Measurements from ENCODE around the gene NDUFS7. TPM values are rescaled to one million over a fixed set of nuclear protein-coding genes. Genes with fewer than 3 reads are reported as not detected.

NDUFS7 gene
- total and polyA plus RNA-seq, 4 experiments from 2014 or later: 68.6 to 193 (median 127) TPM

- H3K27me3 ChIP-seq (ENCODE audit: insufficient read depth, low read length): peaks cover under 1% of the 10 kb centered on the region
- Mint-ChIP-seq H3K4me1 (peaks cover 1 to 53% (median 23%) of the 10 kb centered on the region in 4 donors), H3K27ac (peak overlapping the region in 3 of 7 donors; percentile 37 to 99 (median 86)), H3K4me3 (peak overlapping the region in 3 of 8 donors; percentile 25 to 55 (median 35)), H3K27me3 (no peaks in the 10 kb centered on the region), H3K36me3 (peaks cover 28 to 43% of the 10 kb centered on the region in 2 donors), H3K9me3 (peaks cover 0 to 6% (median 0%) of the 10 kb centered on the region in 8 donors)
- H3K4me3 ChIP-seq (ENCODE audit: low read length in 2 of 2): no peak overlapping the region
- H3K36me3 ChIP-seq (ENCODE audit: insufficient read depth, low read length): peaks cover 31% of the 10 kb centered on the region
- no peak overlapping the region for H3K27ac ChIP-seq (ENCODE audit: low read depth, low read length)
- ChIA-PET POLR2A (ENCODE audit: partially characterized antibody) (interaction anchor here (1.2 to 1.3 kb wide), 2 partner anchors 27 to 173 kb away, joined by 4 to 5 read pairs; partner anchors contain the start of gene CIRBP), CTCF (ENCODE audit: partially characterized antibody) (interaction anchor here (0.7 kb wide), 1 partner anchor 46 kb away, joined by 3 read pairs; no protein-coding TSS in a partner anchor)
- intact Hi-C loops (cut with micrococcal nuclease): no loop called here
- no peaks in the 10 kb centered on the region for H3K9me3 ChIP-seq (ENCODE audit: control insufficient read depth in 1 of 2, low read length in 2 of 2)
- DNase-seq: no peak
- H3K4me1 ChIP-seq (ENCODE audit: insufficient read depth, low read length): peaks cover 51% of the 10 kb centered on the region
These were observed 58.2 kb downstream of the NDUFS7 start for GRCh38 chr19:1441677-1442438.

Other genes with a start within 250 kb of the NDUFS7 start
- 10 to 100 TPM; 92.6 to 98.6 TPM for gene SBNO2, start 209.6 kb upstream of the NDUFS7 start, total RNA-seq
- gene SBNO2, start 209.6 kb upstream of the NDUFS7 start, polyA plus RNA-seq: 1 to 10 TPM in 1 of 2 donors, under 1 TPM in 1; 0.37 to 3.5 TPM
- 100 to 1,000 TPM; 112 to 114 TPM for gene STK11, start 178.1 kb upstream of the NDUFS7 start, total RNA-seq
- 10 to 100 TPM; 11.0 to 43.5 TPM for gene STK11, start 178.1 kb upstream of the NDUFS7 start, polyA plus RNA-seq
- not detected for gene CBARP, start 145.9 kb upstream of the NDUFS7 start, total RNA-seq
- not detected for gene CBARP, start 145.9 kb upstream of the NDUFS7 start, polyA plus RNA-seq
- 100 to 1,000 TPM; 105 to 108 TPM for gene ATP5F1D, start 142.2 kb upstream of the NDUFS7 start, total RNA-seq
- 100 to 1,000 TPM; 133 to 243 TPM for gene ATP5F1D, start 142.2 kb upstream of the NDUFS7 start, polyA plus RNA-seq
- gene MIDN, start 135.3 kb upstream of the NDUFS7 start, total RNA-seq: 10 to 100 TPM; 30.3 to 34.0 TPM
- 1 to 10 TPM in 1 of 2 donors, under 1 TPM in 1; 0.75 to 6.1 TPM for gene MIDN, start 135.3 kb upstream of the NDUFS7 start, polyA plus RNA-seq
- 100 to 1,000 TPM; 574 to 638 TPM for gene CIRBP, start 114.6 kb upstream of the NDUFS7 start, total RNA-seq
- 100 to 1,000 TPM; 160 to 257 TPM for gene CIRBP, start 114.6 kb upstream of the NDUFS7 start, polyA plus RNA-seq
- gene FAM174C, start 108.4 kb upstream of the NDUFS7 start, total RNA-seq: 10 to 100 TPM; 50.5 to 54.2 TPM
- gene FAM174C, start 108.4 kb upstream of the NDUFS7 start, polyA plus RNA-seq: 100 to 1,000 TPM in 1 of 2 donors, 10 to 100 TPM in 1; 57.2 to 114 TPM
- not detected for gene EFNA2, start 98.0 kb upstream of the NDUFS7 start, total RNA-seq
- not detected for gene EFNA2, start 98.0 kb upstream of the NDUFS7 start, polyA plus RNA-seq
- 10 to 100 TPM; 15.9 to 16.2 TPM for gene GAMT, start 17.6 kb downstream of the NDUFS7 start, total RNA-seq
- 10 to 100 TPM; 19.3 to 20.3 TPM for gene GAMT, start 17.6 kb downstream of the NDUFS7 start, polyA plus RNA-seq
- 100 to 1,000 TPM; 143 to 152 TPM for gene DAZAP1, start 23.7 kb downstream of the NDUFS7 start, total RNA-seq
- 1 to 10 TPM; 2.5 to 9.1 TPM for gene DAZAP1, start 23.7 kb downstream of the NDUFS7 start, polyA plus RNA-seq
- gene RPS15, start 54.5 kb downstream of the NDUFS7 start, total RNA-seq: 1,000 to 10,000 TPM; 1,715 to 1,828 TPM
- gene RPS15, start 54.5 kb downstream of the NDUFS7 start, polyA plus RNA-seq: 1,000 to 10,000 TPM; 2,575 to 2,757 TPM
- not detected for gene APC2, start 66.2 kb downstream of the NDUFS7 start, total RNA-seq
- gene APC2, start 66.2 kb downstream of the NDUFS7 start, polyA plus RNA-seq: not detected
- 10 to 100 TPM; 68.8 to 79.8 TPM for gene C19orf25, start 95.3 kb downstream of the NDUFS7 start, total RNA-seq
- gene C19orf25, start 95.3 kb downstream of the NDUFS7 start, polyA plus RNA-seq: 10 to 100 TPM; 41.5 to 48.9 TPM
- 1 to 10 TPM; 3.1 to 3.7 TPM for gene PCSK4, start 106.4 kb downstream of the NDUFS7 start, total RNA-seq
- gene PCSK4, start 106.4 kb downstream of the NDUFS7 start, polyA plus RNA-seq: not detected
- gene REEP6, start 107.3 kb downstream of the NDUFS7 start, total RNA-seq: 1 to 10 TPM; 2.9 to 3.3 TPM
- gene REEP6, start 107.3 kb downstream of the NDUFS7 start, polyA plus RNA-seq: 1 to 10 TPM in 1 of 2 donors, under 1 TPM in 1; 1.00 to 2.8 TPM
- 1 to 10 TPM; 2.4 to 3.6 TPM for gene ADAMTSL5, start 129.1 kb downstream of the NDUFS7 start, total RNA-seq
- 1 to 10 TPM; 1.5 to 2.3 TPM for gene ADAMTSL5, start 129.1 kb downstream of the NDUFS7 start, polyA plus RNA-seq
- gene PLK5, start 140.2 kb downstream of the NDUFS7 start, total RNA-seq: not detected
- not detected for gene PLK5, start 140.2 kb downstream of the NDUFS7 start, polyA plus RNA-seq
- gene MEX3D, start 184.4 kb downstream of the NDUFS7 start, total RNA-seq: 1 to 10 TPM; 4.5 to 4.9 TPM
- under 1 TPM in 1 of 2 donors, not detected in 1; 0.16 TPM for gene MEX3D, start 184.4 kb downstream of the NDUFS7 start, polyA plus RNA-seq
- gene MBD3, start 209.0 kb downstream of the NDUFS7 start, total RNA-seq: 10 to 100 TPM; 56.9 to 62.8 TPM
- 10 to 100 TPM in 1 of 2 donors, 1 to 10 TPM in 1; 3.9 to 12.2 TPM for gene MBD3, start 209.0 kb downstream of the NDUFS7 start, polyA plus RNA-seq
- 100 to 1,000 TPM; 157 to 158 TPM for gene UQCR11, start 221.6 kb downstream of the NDUFS7 start, total RNA-seq
- 100 to 1,000 TPM; 623 to 668 TPM for gene UQCR11, start 221.6 kb downstream of the NDUFS7 start, polyA plus RNA-seq

Measured in CD4-positive, alpha-beta memory T cell (primary cell).